Measurements from ENCODE around the gene CLPX.

DNA sequence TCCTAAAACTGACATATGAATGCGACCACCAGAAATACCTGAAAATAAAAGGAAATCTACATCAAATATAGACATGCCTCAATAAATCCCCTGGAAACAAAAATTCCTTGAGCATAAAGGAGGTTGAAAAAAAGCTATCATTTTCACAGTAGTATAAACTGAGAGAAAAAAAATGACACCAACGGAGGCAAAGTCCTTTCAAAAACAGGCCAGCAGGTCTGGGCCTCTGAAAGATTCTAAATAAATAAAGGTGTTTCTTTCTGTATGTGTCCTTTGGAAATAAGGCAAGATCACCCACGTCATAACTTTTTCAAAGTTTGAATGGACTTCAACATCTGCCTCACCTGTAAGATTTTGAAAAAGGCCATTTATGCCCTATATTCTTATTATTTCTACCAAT is 5.0 kb downstream of the CLPX start:
- no peak for TF ChIP-seq CTCF (IDR thresholded peaks at IDR 0.05)
- no peak for TF ChIP-seq POLR2A (IDR thresholded peaks at IDR 0.05)
